C4-2B (cell line): ENCODE results near the gene U2AF2.

Source experiments
- H3K27ac ChIP-seq: fragments of 450-650 bp; 2 replicates; pipeline ENCODE4 v1.5.1; 2017
- CTCF ChIP-seq: fragments of 450-650 bp; conservative IDR thresholded peaks from 2 replicates; pipeline ENCODE4 v1.5.1; 2017; ENCODE audit warnings: mild to moderate bottlenecking
- ZFX ChIP-seq: fragments of 450-650 bp; IDR thresholded peaks from 2 replicates; pipeline ENCODE4 v1.6.1; 2017

The U2AF2 gene

DNA sequence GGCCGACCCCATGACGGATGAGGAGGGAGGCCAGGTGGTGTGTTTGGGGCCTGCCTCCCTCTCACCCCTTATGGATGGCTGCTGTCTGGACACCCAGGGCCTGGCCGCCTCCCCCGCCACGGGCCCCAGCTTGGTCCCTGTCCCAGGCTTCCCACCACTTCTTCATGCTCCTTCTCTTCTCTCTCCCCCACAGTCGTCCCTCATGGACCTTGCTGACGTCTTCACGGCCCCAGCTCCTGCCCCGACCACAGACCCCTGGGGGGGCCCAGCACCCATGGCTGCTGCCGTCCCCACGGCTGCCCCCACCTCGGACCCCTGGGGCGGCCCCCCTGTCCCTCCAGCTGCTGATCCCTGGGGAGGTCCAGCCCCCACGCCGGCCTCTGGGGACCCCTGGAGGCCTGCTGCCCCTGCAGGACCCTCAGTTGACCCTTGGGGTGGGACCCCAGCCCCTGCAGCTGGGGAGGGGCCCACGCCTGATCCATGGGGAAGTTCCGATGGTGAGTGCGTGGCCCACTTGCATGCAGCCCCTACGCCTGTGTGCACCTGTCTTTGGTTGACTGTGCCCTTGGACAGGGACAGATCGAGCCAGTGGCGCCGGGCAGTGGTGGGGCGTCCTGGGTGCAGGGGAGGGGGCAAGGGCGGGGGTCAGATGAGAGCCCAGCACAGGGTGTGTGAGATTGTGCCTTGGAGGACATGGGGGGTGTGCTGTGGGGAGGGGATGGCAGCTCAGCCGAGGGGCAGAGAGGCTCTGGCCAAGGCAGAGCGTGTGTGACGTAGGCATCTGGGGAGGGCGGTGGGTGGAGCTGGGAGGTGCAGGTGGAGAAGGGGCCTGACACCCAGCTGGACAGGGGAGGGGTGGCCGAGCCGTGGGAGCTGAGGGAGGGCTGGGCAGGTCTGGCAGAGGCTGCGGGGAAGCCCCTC is 37.0 kb downstream of the U2AF2 start:
- no peak overlapping the region for H3K27ac ChIP-seq
- TF ChIP-seq ZFX: no peak
- TF ChIP-seq CTCF: no peak

DNA sequence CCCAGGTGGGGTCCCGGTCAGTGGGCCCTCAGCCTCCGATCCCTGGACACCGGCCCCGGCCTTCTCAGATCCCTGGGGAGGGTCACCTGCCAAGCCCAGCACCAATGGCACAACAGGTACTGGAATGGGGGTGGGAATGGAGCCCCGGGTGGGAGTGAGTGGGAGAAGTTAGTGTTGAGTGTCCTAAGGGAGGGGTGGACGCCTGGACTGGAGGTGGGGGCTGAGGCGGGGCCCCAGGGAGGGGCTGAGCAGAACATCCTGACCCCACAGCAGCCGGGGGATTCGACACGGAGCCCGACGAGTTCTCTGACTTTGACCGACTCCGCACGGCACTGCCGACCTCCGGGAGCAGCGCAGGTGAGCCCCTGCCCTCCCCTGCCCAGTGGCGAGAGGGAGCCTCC is 37.8 kb downstream of the U2AF2 start:
- no peak for TF ChIP-seq ZFX
- no peak overlapping the region for H3K27ac ChIP-seq

GRCh38 chr19:55693336-55693974 is 38.6 kb downstream of the U2AF2 start:
- no peak overlapping the region for H3K27ac ChIP-seq
- TF ChIP-seq ZFX (no peak), CTCF (no peak)

- no peak overlapping the region for H3K27ac ChIP-seq
- TF ChIP-seq ZFX (no peak), CTCF (no peak)
Measured at GRCh38 chr19:55694241-55694655, 39.4 kb downstream of the U2AF2 start.

- TF ChIP-seq CTCF (no peak), ZFX (no peak)
- H3K27ac ChIP-seq: no peak overlapping the region
Measured at GRCh38 chr19:55694656-55695491, 40.0 kb downstream of the U2AF2 start.

GRCh38 chr19:55695511-55696290 is 40.9 kb downstream of the U2AF2 start:
- TF ChIP-seq CTCF (no peak), ZFX (no peak)
- H3K27ac ChIP-seq: no peak overlapping the region
